Stimulated activated memory B cell treated with anti-CD40 and anti-IgM and Interleukin-4, amounts not matched to agents 10 μg/mL and 1 μg/mL and 100 μg/mL, for 72 hours (primary cell): Measurements from ENCODE around the gene SBF2.

ENCODE experiments used
- ATAC-seq: fragments of 150-1000 bp; cut with Tn5 transposase; 2 replicates; pipeline ENCODE4 v1.10.0; 2021
- H3K27ac Mint-ChIP-seq: one replicate; pipeline ENCODE4 v1.8.0; 2022; ENCODE audit warnings: mild to moderate bottlenecking, mixed read lengths
- H3K27me3 Mint-ChIP-seq: one replicate; pipeline ENCODE4 v1.8.0; 2022; ENCODE audit warnings: mixed read lengths
- H3K36me3 Mint-ChIP-seq: one replicate; pipeline ENCODE4 v1.8.0; 2022; ENCODE audit warnings: mixed read lengths
- H3K4me1 Mint-ChIP-seq: one replicate; pipeline ENCODE4 v1.8.0; 2022; ENCODE audit warnings: mixed read lengths
- H3K4me3 Mint-ChIP-seq: one replicate; pipeline ENCODE4 v1.8.0; 2022; ENCODE audit warnings: mild to moderate bottlenecking, moderate library complexity, mixed read lengths
- H3K9me3 Mint-ChIP-seq: one replicate; pipeline ENCODE4 v1.8.0; 2022; ENCODE audit warnings: mixed read lengths

The SBF2 gene

DNA sequence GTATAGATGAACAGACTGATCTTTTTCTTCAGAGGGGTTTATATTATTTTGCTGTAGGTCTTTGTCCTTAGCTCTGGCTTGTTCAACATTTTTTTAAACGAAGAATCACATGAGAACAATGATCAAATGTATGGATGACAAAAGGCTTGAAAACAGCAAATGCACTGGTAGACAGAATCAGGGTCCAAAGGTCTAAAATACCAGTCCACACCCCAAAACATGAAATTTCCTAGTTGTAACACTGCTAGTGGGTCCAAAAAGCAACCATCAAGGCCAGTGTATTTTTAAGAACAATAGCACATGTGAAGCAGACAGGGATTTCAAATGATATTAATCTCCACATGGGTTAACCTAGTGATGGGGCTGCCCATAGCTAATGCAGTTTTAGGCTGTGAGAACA lies 468.1 kb downstream of the SBF2 start:
- Mint-ChIP-seq H3K4me3 (no peak overlapping the region), H3K27me3 (no peaks in the 10 kb centered on the region), H3K9me3 (no peaks in the 10 kb centered on the region), H3K27ac (no peak overlapping the region), H3K36me3 (no peaks in the 10 kb centered on the region), H3K4me1 (peaks cover 8% of the 10 kb centered on the region)
- ATAC-seq = no peak

GRCh38 chr11:9825315-9825714 lies 468.7 kb downstream of the SBF2 start:
- no peaks in the 10 kb centered on the region for H3K27me3 Mint-ChIP-seq
- H3K9me3 Mint-ChIP-seq = no peaks in the 10 kb centered on the region
- H3K4me3 Mint-ChIP-seq = no peak overlapping the region
- peaks cover 8% of the 10 kb centered on the region for H3K4me1 Mint-ChIP-seq
- no peak for ATAC-seq
- H3K27ac Mint-ChIP-seq = no peak overlapping the region
- no peaks in the 10 kb centered on the region for H3K36me3 Mint-ChIP-seq

- Mint-ChIP-seq H3K27me3 (no peaks in the 10 kb centered on the region), H3K36me3 (no peaks in the 10 kb centered on the region), H3K4me1 (peaks cover 8% of the 10 kb centered on the region), H3K27ac (no peak overlapping the region), H3K9me3 (no peaks in the 10 kb centered on the region), H3K4me3 (no peak overlapping the region)
- ATAC-seq = no peak
Measured at GRCh38 chr11:9823887-9824385, 470.1 kb downstream of the SBF2 start.

- ATAC-seq = no peak
- Mint-ChIP-seq H3K27ac (peak overlapping the region; percentile 1), H3K27me3 (no peaks in the 10 kb centered on the region), H3K4me3 (no peak overlapping the region), H3K9me3 (no peaks in the 10 kb centered on the region), H3K36me3 (no peaks in the 10 kb centered on the region), H3K4me1 (peaks cover 8% of the 10 kb centered on the region)
Measured at GRCh38 chr11:9823439-9823838, 470.6 kb downstream of the SBF2 start.

- Mint-ChIP-seq H3K36me3 (no peaks in the 10 kb centered on the region), H3K4me1 (peaks cover 4% of the 10 kb centered on the region), H3K27me3 (no peaks in the 10 kb centered on the region), H3K4me3 (no peak overlapping the region), H3K9me3 (no peaks in the 10 kb centered on the region), H3K27ac (no peak overlapping the region)
- ATAC-seq = no peak
Measured at GRCh38 chr11:9821008-9821752, 472.8 kb downstream of the SBF2 start.

DNA sequence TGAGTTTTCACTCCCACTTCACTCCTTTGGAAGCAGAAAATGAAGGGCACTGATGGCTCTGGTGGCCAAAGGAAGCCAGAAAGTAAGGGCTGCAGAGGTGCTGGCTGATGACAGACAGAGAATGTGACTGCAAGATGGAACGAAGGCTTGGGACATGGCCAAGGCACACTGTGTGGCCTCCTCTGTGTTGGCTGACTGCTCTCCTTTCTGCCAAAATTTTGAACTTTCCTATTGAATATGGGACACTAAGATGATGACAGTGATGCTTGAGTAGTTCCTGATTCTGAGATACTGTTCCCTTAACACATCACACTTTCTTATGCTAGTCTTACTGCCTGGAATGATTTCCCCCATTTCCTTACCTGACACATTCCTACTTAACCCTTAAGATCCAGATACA lies 473.8 kb downstream of the SBF2 start:
- Mint-ChIP-seq H3K27me3 (no peaks in the 10 kb centered on the region), H3K4me1 (no peaks in the 10 kb centered on the region), H3K27ac (no peak overlapping the region), H3K9me3 (no peaks in the 10 kb centered on the region), H3K4me3 (no peak overlapping the region), H3K36me3 (no peaks in the 10 kb centered on the region)
- ATAC-seq = no peak

DNA sequence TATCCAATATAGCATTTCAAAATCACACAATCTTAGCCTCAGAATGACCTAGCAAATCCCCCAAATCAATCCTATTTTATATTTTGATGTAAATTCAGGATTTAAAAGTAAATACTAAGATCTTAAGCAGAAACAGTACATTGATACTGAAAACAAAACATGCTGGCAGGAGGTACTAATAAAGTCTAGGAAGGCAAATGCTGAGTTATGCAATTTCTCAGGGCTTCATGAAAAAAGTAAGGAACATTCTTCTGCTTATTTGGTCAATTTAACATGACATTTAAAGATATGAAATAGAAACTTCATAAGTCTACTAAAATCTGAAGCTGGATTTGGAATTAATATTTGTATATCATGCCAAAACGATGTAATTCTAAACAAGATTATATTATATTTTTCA lies 476.8 kb downstream of the SBF2 start:
- Mint-ChIP-seq H3K27me3 (no peaks in the 10 kb centered on the region), H3K4me3 (no peak overlapping the region), H3K4me1 (no peaks in the 10 kb centered on the region), H3K9me3 (no peaks in the 10 kb centered on the region), H3K27ac (no peak overlapping the region), H3K36me3 (no peaks in the 10 kb centered on the region)
- ATAC-seq = no peak

GRCh38 chr11:9815486-9816136 lies 478.4 kb downstream of the SBF2 start:
- ATAC-seq = no peak
- no peaks in the 10 kb centered on the region for H3K27me3 Mint-ChIP-seq
- no peaks in the 10 kb centered on the region for H3K4me1 Mint-ChIP-seq
- no peaks in the 10 kb centered on the region for H3K9me3 Mint-ChIP-seq
- H3K4me3 Mint-ChIP-seq = no peak overlapping the region
- peaks cover 14% of the 10 kb centered on the region for H3K36me3 Mint-ChIP-seq
- H3K27ac Mint-ChIP-seq = no peak overlapping the region

DNA sequence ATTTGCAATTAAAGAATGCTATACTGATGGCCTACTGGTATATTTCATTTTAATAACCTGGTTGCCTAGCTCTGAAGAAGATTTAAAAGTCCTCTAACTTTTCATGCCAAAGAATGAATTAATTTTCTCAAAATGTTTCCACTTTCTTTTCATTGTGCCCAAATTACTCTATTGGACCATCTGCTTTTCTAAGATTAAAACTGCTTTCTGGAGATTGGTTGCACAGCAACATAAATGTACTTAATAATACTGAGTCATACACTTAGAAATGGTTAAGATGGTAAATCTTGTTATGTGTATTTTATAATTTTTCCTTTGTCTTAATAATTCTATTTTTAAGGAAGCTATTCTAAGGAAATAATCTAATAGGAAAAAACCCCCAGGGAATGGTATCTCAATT lies 479.9 kb downstream of the SBF2 start:
- H3K27ac Mint-ChIP-seq = no peak overlapping the region
- no peaks in the 10 kb centered on the region for H3K9me3 Mint-ChIP-seq
- no peak for ATAC-seq
- no peak overlapping the region for H3K4me3 Mint-ChIP-seq
- H3K4me1 Mint-ChIP-seq = no peaks in the 10 kb centered on the region
- H3K27me3 Mint-ChIP-seq = no peaks in the 10 kb centered on the region
- peaks cover 20% of the 10 kb centered on the region for H3K36me3 Mint-ChIP-seq

GRCh38 chr11:9808943-9809342 lies 485.1 kb downstream of the SBF2 start:
- no peak overlapping the region for H3K27ac Mint-ChIP-seq
- H3K9me3 Mint-ChIP-seq = no peaks in the 10 kb centered on the region
- H3K27me3 Mint-ChIP-seq = no peaks in the 10 kb centered on the region
- no peaks in the 10 kb centered on the region for H3K4me1 Mint-ChIP-seq
- ATAC-seq = no peak
- no peak overlapping the region for H3K4me3 Mint-ChIP-seq
- peaks cover 38% of the 10 kb centered on the region for H3K36me3 Mint-ChIP-seq

GRCh38 chr11:9806946-9807687 lies 486.9 kb downstream of the SBF2 start:
- Mint-ChIP-seq H3K4me1 (no peaks in the 10 kb centered on the region), H3K36me3 (peaks cover 44% of the 10 kb centered on the region), H3K4me3 (no peak overlapping the region), H3K9me3 (no peaks in the 10 kb centered on the region), H3K27ac (no peak overlapping the region), H3K27me3 (no peaks in the 10 kb centered on the region)
- ATAC-seq = no peak

- peak overlapping the region; percentile 23 for H3K27ac Mint-ChIP-seq
- H3K9me3 Mint-ChIP-seq = no peaks in the 10 kb centered on the region
- H3K27me3 Mint-ChIP-seq = no peaks in the 10 kb centered on the region
- H3K4me1 Mint-ChIP-seq = no peaks in the 10 kb centered on the region
- peaks cover 27% of the 10 kb centered on the region for H3K36me3 Mint-ChIP-seq
- H3K4me3 Mint-ChIP-seq = no peak overlapping the region
- ATAC-seq = no peak
Measured at GRCh38 chr11:9804419-9804902, 489.6 kb downstream of the SBF2 start.

- Mint-ChIP-seq H3K27ac (no peak overlapping the region), H3K4me3 (no peak overlapping the region), H3K4me1 (no peaks in the 10 kb centered on the region), H3K27me3 (no peaks in the 10 kb centered on the region), H3K9me3 (no peaks in the 10 kb centered on the region), H3K36me3 (peaks cover 21% of the 10 kb centered on the region)
- ATAC-seq = no peak
Measured at GRCh38 chr11:9803685-9804418, 490.2 kb downstream of the SBF2 start.

- Mint-ChIP-seq H3K36me3 (peaks cover 20% of the 10 kb centered on the region), H3K4me3 (no peak overlapping the region), H3K27me3 (no peaks in the 10 kb centered on the region), H3K27ac (no peak overlapping the region), H3K9me3 (no peaks in the 10 kb centered on the region), H3K4me1 (no peaks in the 10 kb centered on the region)
- ATAC-seq = no peak
Measured at GRCh38 chr11:9802291-9802861, 491.6 kb downstream of the SBF2 start.

DNA sequence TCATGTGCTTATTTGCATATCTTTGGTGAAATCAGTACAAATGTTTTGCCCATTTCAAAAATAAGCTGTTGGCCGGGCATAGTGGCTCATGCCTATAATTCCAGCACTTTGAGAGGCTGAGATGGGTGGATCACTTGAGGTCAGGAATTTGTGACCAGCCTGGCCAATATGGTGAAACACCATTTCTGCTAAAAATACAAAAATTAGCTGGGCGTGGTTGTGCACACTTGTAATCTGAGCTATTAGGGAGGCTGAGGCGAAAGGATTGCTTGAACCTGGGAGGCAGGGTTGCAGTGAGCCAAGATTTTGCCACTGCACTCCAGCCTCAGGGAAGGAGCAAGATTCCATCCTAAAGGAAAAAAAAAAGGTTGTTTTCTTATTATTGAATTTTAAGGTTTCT lies 494.1 kb downstream of the SBF2 start:
- Mint-ChIP-seq H3K27ac (no peak overlapping the region), H3K27me3 (no peaks in the 10 kb centered on the region), H3K36me3 (peaks cover 21% of the 10 kb centered on the region), H3K9me3 (no peaks in the 10 kb centered on the region), H3K4me3 (no peak overlapping the region), H3K4me1 (no peaks in the 10 kb centered on the region)
- no peak for ATAC-seq
